GM19395 (cell line): Measurements from ENCODE around the gene TMEM150C.

ENCODE experiments used
- ATAC-seq: cut with Tn5 transposase; IDR thresholded peaks from one replicate; pipeline ENCODE4 v1.9.1; 2021; ENCODE audit warnings: mild to moderate bottlenecking, moderate library complexity; ENCODE audit not compliant: unreplicated experiment

Gene TMEM150C

DNA sequence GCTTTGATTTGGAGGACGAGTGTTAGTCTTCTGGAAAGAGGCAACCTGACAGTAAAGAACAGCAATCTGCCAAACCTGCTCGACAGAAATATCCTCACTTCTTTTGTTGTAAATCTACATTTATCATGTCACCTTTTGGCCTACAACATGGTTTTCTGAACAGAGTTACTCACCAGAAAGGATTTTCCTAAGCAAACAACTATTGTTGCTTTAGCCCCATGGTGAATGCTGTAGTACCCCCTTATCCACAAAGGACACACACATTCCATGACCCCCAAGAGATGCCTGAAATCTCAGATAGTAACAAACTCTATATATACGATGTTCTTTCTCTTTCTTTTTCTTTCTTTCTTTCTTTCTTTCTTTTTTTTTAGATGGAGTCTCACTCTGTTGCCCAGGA is 42.7 kb downstream of the TMEM150C start:
- ATAC-seq: no peak

DNA sequence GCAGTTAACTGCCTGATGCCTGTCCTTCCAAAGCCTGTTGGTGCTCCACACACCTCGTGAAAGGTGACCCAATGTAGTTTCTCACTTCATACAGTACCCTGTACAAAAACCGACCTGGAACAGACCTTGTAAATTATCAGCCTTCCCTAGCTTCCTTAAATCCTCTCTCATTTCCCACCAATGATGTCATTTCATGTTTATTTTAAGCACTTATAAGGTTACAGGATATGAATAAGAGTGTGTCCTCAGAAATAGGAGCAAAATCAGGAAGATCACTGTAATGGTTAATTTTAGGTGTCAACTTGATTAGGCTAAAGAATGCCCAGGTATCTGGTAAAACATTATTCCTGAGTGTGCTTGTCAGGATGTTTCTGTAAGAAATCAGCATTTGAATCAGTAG is 44.7 kb downstream of the TMEM150C start:
- ATAC-seq: no peak

DNA sequence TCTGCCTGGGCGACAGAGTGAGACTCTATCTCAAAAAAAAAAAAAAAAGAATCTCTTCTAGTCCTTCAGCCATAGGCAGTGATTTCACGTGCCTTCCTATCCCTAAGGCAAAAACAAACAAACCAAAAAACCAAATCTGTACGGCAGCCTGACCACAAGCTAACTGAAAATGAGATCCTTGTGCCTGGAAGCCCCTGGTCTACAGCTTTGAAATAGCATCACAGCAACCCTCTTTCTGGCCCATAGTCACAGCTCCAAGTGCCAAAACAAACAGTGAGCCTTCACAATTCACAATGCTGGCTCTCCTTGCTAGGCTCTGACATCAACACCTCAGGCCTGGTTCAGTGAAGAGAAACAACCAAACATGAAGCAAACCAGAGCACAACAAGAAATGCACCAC is 46.1 kb downstream of the TMEM150C start:
- no peak for ATAC-seq

- ATAC-seq: no peak
Observed at GRCh38 chr4:82513382-82513781, 48.4 kb downstream of the TMEM150C start.

DNA sequence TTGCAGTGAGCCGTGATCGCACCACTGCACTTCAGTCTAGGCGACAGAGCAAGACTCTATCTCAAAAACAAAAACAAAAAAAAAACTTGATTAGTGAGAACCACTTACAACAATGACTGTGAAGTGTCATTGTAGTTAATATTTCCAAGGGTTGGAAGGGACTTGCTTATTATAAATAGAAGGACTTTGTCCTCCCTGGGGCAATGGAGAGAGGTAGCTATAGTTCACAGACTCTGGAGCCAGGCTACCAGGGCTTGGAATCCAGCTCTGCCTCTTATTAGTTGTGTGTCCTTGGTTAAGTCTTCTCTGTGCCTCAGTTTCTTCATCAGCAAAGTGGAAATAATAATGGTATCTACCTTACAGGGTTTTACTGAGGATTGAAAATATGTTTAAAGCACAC is 51.6 kb downstream of the TMEM150C start:
- no peak for ATAC-seq

GRCh38 chr4:82508806-82509428 is 52.9 kb downstream of the TMEM150C start:
- no peak for ATAC-seq

DNA sequence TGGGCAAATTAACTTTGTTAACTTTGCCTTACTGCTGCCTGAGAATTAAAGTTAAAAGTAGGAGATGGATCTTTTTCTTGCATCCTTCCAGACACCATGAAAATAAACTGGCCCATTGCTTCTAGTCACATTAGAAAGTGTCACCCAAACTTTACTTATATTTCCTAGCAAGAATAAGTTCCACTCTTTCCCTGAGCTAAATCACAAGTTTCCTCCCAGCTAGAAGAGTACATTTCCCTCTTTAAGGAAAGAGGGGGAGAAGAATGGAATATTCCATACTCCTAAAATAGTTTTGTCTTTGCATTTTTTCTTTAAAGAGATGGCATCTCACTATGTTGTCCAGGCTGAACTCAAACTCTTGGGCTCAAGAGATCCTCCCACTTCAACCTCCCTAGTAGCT is 53.8 kb downstream of the TMEM150C start:
- no peak for ATAC-seq

DNA sequence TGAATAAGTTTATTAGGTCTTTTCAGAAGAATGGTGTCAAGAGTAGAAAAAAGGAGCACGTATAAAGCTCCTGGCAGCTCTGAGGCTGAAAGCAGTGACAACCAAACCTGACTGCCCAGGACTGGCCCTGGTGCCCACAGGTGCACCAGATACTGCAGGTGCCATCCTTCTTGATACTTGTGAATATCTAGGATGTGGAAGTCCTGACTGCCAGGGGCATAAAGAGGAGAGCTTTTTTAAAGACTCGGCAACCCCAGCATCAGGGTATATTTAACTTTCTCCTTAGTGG is 60.7 kb downstream of the TMEM150C start:
- no peak for ATAC-seq

GRCh38 chr4:82500435-82501153 is 61.2 kb downstream of the TMEM150C start:
- no peak for ATAC-seq

DNA sequence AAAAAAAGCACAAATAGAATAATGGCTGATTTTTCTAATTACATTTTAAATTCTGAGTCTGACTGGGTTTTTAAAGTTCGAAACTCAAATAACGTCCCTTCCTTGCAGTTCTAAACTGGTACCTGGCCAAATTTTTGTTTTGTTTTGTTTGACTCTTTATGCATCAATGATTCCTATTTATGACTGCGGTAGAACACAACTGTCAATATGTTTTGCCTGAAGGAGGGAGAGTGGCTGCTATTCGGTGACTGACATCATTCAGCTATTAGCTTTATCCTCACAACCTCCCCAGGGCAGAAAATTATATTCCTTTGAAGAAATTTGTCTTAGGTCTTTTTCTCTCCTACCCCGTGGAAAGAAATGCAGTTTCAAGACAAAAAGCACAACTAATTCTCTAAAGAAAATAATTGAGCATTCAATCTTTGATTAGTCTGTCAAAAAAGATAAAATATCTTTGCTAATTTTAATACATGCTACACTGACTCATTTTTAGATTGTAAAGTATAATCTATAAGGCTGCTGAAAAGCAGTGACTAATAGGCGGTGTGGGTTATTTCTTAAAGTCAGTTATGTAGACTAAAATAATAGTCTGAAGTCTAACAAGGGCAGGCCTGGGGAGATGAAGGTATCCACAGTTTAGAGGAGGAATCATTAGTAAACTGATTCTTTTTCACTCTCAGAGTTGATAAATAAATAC is 61.9 kb downstream of the TMEM150C start:
- no peak for ATAC-seq

GRCh38 chr4:82496349-82496748 is 65.4 kb downstream of the TMEM150C start:
- no peak for ATAC-seq

- ATAC-seq: no peak
Observed at GRCh38 chr4:82495666-82496065, 66.1 kb downstream of the TMEM150C start.

GRCh38 chr4:82493721-82494425 is 67.9 kb downstream of the TMEM150C start:
- no peak for ATAC-seq

GRCh38 chr4:82491251-82491960 is 70.4 kb downstream of the TMEM150C start:
- ATAC-seq: no peak

- ATAC-seq: no peak
Observed at GRCh38 chr4:82489987-82490386, 71.8 kb downstream of the TMEM150C start.

DNA sequence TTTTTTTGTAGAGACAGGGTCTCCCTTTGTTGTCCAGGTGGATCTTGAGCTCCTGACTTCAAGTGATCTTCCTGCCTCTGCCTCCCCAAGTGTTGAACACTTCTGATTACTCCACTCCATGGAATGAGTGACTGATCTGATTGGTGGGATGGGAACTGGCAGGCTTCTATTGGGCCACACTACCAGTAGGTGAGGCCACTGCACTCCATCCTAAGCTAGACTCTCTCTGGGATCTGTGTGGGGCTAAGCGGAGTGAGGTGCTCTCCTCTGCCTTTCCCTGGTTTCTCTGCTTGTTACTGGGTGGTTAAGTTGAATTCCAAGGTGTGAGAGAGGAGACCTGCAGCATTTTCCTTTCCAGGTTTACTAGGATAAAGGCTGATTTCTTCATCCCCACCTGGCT is 72.7 kb downstream of the TMEM150C start:
- ATAC-seq: no peak

DNA sequence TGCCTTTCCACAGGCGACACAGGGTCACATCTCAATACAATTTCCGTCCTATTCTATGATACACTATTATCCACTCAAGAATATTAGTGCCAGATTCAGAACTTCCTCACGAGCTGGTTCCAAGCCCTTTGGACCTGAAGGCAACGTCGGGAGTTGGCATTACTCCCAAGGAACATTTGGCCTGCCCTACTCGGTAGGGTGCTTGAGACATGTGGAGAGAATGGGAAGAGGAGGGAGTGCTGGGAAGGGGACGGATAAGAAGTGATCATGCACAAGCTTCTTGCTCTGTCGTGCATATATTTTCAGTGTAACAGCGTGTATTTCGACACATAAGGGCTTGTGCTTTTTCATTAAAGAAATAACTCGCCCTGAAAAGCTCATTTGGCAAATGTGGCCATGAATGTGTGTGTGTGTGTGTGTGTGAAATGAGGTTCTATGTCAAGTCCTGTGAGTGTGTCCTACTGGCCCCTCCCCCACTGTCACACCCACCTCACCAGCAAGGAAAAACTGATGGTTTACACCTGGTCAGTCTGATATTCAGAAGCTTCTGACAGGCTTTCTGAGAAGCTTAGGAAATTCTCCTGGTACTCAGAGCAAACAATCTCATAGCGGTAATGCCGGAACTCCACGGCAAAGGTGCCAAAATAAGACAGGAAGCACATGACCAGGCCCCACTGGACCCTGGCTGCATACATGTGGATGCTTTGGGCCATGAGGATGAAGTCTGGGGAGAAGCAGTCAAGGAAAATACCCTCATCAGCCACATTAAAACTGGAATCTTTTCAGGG is 76.6 kb downstream of the TMEM150C start:
- no peak for ATAC-seq

DNA sequence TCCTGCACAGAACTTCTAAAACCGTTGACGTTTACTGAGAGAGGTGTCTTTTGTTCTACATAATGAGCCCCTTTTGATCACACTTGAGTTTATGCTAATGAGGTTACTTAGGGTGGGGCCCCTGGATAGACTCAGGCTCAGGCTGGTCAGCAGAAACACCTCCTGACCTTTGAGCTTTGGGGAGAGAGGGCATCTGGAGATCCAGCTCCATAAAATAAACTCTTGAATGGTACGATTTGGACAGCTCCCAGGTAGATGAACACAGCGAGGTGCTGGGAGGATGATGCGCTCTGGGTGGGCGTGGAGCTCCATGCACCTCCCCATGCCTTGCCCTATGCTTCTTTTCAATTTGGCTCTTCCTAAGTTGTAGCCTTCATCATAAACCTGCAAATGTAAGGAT is 79.4 kb downstream of the TMEM150C start:
- no peak for ATAC-seq

DNA sequence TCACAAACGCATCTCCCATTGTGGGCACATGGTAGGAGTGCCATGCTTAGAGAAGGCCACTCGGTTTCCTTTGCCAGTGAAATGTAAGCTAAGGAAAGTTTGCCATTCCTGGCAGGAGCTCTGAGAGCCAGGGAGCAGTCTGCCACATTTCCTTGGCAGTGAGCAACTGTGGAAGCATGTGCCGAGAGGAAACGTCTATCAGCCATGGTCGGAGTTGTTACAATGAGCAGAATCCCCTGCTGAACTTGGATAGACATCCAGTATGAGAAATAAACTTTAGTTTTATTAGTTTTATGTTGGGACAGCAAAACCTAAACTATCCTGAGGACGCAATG is 80.3 kb downstream of the TMEM150C start:
- no peak for ATAC-seq

DNA sequence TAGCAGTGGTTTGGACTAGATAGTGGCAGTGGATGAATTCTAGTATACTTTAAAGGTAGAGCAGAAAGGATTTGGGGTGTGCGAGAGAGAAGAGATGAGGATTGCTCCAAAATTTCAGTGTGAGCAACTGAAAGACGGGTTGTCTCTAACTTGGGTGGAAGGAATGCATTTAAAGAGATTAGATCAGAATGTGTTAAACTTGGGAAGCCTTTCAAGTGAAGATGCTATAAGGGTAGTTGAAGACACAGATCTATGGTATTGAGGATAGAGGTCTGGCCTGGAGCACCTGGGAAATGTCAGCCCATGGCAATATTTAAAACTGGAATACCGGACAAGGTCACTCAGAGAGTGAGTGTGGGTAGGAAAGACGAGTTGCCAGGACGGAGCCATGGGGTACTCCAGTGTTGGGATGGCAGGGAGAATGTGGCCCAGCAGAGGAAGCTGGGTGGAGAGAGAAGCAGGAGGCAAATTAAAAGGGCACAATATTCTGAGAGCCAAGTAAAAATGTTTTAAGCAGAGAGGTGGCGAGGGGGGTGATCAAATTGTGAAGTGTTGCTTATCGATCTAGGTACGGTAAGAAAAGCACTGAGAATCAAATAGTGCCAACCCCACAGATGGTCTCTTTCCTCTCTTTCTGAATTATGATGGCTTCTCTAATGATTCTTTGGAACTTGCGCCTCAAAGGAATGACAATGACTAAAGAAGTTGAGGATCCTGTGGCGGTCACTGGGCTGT is 80.8 kb downstream of the TMEM150C start:
- ATAC-seq: no peak
